ENCODE data around the gene RAPGEFL1.

GRCh38 chr17:40129498-40129897 is 47.8 kb upstream of the RAPGEFL1 start:
- TF ChIP-seq EZH2 (IDR thresholded peaks at IDR 0.05; ENCODE audit: insufficient read depth, low read length) (no peak), CTCF (IDR thresholded peaks at IDR 0.05; ENCODE audit: insufficient read depth, low read depth, low read length) (no peak)

All from astrocyte (in vitro differentiated cells and primary cell).